ENCODE measurements around the gene HDAC3. TPM values are rescaled to one million over a fixed set of nuclear protein-coding genes. Genes with fewer than 3 reads are reported as not detected.

Gene HDAC3
- total RNA-seq, 1 experiment from 2014 or later = 76.0 TPM

DNA sequence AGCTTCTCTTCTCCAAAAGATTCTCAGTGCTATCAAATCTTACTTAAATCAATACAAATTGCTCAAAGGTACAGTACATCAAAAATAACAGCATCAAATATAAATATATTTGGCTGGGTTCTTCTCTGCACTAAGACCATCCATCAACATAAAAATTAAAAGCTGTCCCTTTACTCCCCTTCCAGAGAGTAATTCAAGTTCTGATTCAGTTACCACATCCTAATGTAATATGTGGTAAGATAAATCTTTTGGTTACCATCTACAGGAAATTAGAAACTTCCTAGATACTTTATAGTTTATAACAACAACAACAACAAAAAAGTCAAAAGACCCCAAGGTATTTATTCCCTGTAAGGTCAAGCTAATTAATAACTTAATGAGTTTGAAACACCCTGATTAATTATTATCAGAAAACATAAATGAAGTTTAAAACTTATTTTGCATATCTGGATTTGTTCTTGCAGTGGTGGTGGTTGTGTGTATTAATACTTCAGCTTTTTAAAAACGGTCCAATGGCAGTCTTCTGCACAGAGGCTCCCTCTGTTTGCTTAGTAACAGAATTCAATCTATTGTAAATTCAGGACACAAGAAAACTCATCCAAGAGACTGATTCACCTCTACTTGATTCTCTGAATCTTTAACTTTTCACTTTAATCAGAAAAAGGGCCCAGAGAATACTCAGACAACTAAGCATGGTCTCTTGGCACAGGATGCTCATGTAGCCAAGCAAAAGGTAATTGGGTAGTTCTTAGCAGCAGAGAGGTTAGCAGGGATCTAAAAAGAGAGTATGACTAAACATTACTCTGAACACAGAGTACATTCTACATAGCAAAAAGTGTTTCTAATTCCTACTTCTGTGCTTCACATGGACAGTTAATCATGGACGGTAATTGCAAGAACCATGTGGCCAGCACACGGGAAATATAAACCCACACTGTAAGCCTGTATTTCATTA lies 38.0 kb downstream of the HDAC3 start:
- DNase-seq = no peak
- no peaks in the 10 kb centered on the region for H3K9me3 ChIP-seq (ENCODE audit: insufficient read depth, low read depth)
- POLR2A ChIA-PET (ENCODE audit: unreplicated experiment) = no interaction called here
- no peak overlapping the region for H3K4me2 ChIP-seq
- H3K36me3 ChIP-seq (ENCODE audit: low read depth) = no peaks in the 10 kb centered on the region
- H3K79me2 ChIP-seq (ENCODE audit: low read depth) = peaks cover 84% of the 10 kb centered on the region
- TF ChIP-seq EZH2 (IDR thresholded peaks at IDR 0.05; ENCODE audit: low read depth) (no peak), CTCF (conservative IDR thresholded peaks at IDR 0.05) (no peak)
- intact Hi-C loops (cut with micrococcal nuclease; ENCODE audit: unreplicated experiment) = loop anchor here (10.0 kb wide), 1 partner anchor 366 kb away; the partner anchor contains the start of gene RNF14
- peaks cover 1% of the 10 kb centered on the region; the same call in 1 of the 2 replicates for H3F3A ChIP-seq (ENCODE audit: insufficient read depth, low read depth)
- CTCF ChIA-PET = no interaction called here
- peaks cover 23% of the 10 kb centered on the region for H4K20me1 ChIP-seq (ENCODE audit: insufficient read depth)
- no peak overlapping the region for H3K4me3 ChIP-seq
- H3K9me2 ChIP-seq (ENCODE audit: insufficient read depth) = no peaks in the 10 kb centered on the region
- no peaks in the 10 kb centered on the region for H3K27me3 ChIP-seq (ENCODE audit: insufficient read depth, low read depth)
- H3K4me1 ChIP-seq (replicated peaks; ENCODE audit: insufficient read depth) = peaks cover 6% of the 10 kb centered on the region
- H3K27ac ChIP-seq = no peak overlapping the region
- no TSS peak for BruUV-seq (replicated peaks)
- no peak overlapping the region for H2AFZ ChIP-seq

DNA sequence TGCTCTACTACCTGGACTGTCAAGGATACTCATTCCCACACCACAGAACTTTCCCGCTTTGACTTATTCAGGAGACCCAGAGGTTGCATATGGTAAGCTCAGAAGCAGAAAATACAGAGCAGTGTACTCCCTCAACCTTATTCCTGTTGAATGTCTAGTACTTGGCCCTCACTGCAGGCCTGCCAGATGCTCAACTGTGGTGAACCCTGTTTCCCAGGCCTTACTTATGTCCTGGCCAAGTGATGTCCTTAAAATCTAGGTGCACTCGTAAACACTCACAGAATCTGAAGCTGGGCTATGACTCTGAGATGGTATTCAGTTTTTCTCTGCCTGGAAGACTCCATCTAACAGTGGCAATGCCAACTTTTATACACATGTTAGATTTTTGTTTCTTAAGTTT lies 38.8 kb downstream of the HDAC3 start:
- H3K9me3 ChIP-seq (ENCODE audit: insufficient read depth, low read depth) = no peaks in the 10 kb centered on the region

More for the DNA sequence above, 38.8 kb downstream of the HDAC3 start:
- TF ChIP-seq CTCF (conservative IDR thresholded peaks at IDR 0.05) (no peak), EZH2 (IDR thresholded peaks at IDR 0.05; ENCODE audit: low read depth) (no peak)
- POLR2A ChIA-PET (ENCODE audit: unreplicated experiment) = no interaction called here
- peaks cover 20% of the 10 kb centered on the region for H4K20me1 ChIP-seq (ENCODE audit: insufficient read depth)
- no peaks in the 10 kb centered on the region for H3K27me3 ChIP-seq (ENCODE audit: insufficient read depth, low read depth)
- no peaks in the 10 kb centered on the region for H3K4me1 ChIP-seq (replicated peaks; ENCODE audit: insufficient read depth)
- H2AFZ ChIP-seq = no peak overlapping the region
- no peak overlapping the region for H3K4me3 ChIP-seq
- no peak overlapping the region for H3K4me2 ChIP-seq
- no peaks in the 10 kb centered on the region for H3K36me3 ChIP-seq (ENCODE audit: low read depth)
- H3K79me2 ChIP-seq (ENCODE audit: low read depth) = peaks cover 79% of the 10 kb centered on the region
- DNase-seq = no peak
- intact Hi-C loops (cut with micrococcal nuclease; ENCODE audit: unreplicated experiment) = loop anchor here (10.0 kb wide), 1 partner anchor 367 kb away; the partner anchor contains the start of gene RNF14
- CTCF ChIA-PET = no interaction called here
- BruUV-seq (replicated peaks) = no TSS peak
- H3K9me2 ChIP-seq (ENCODE audit: insufficient read depth) = no peaks in the 10 kb centered on the region
- 0 out of 2 replicates have a peak, but pooled peaks cover 2% of the 10 kb centered on the region for H3F3A ChIP-seq (ENCODE audit: insufficient read depth, low read depth)
- no peak overlapping the region for H3K27ac ChIP-seq

Data from PC-9 (cell line).